IPS DF 4.7 (cell line): ENCODE data around the gene SDF4.

Source experiments
- DNase-seq: peaks from one replicate; pipeline ENCODE4 v3.0.0-alpha.2; 2013; ENCODE audit warnings: low spot score; ENCODE audit errors: extremely low read depth

The SDF4 gene

GRCh38 chr1:1241588-1242219 lies 9.9 kb upstream of the SDF4 start:
- no peak for DNase-seq

- no peak for DNase-seq
Measured at GRCh38 chr1:1240822-1241587, 9.2 kb upstream of the SDF4 start.

DNA sequence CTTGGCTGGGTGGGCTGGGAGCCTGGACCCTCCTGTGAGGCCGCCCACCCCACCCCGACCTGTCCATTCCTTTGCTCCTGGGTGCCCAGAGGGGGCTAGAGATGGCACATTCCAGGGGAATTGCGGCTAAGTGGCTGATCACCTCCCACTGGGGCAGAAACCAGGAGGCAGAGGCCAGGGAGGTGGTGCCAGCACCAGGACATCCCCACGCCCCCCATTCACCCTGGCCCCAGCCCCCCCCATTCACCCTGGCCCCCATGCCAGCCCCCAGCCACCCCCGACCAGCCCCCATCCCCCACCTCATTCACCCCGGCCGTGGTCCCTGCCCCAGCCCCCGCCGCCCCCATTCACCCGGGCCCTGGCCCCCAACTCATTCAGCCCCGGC lies 8.5 kb upstream of the SDF4 start:
- DNase-seq, result no peak

DNA sequence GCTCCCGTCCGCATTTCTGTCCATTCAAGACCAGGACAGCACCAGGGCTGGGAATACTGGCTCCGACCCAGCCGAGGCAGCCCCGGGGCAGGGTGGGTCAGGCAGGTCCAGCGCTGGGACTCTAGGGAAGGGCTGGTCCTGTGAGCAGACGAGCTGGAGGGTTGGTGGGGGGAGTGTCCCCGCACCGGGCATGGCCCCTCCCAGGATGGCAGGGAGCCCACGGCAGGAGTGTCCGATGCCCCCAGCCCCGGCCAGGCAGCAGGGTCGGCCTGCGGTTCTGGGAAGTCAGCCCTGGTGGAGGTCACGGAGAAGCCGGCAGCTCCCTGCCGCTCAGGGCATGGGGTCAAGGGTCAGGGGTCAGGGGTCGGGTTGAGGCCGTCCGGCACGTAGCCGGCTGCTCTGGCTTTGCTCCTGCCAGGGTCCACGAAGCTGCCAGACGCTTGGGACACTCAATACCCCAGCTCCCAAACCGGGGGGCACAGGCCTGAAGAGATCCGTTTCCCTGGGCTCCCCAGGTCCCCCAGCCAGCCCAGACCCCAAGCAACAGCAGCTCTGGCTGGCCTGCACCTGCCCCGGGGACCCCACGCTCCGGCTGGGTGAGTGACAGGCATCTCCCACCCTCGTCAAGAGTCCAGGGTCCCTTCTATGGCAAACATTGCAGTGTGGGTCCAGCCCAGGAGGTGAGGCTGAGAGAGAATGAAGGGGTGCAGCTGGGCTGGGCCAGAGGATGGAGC lies 8.0 kb upstream of the SDF4 start:
- no peak for DNase-seq

- DNase-seq, result no peak
Measured at GRCh38 chr1:1239227-1239613, 7.4 kb upstream of the SDF4 start.

GRCh38 chr1:1238702-1239178 lies 6.9 kb upstream of the SDF4 start:
- no peak for DNase-seq

DNA sequence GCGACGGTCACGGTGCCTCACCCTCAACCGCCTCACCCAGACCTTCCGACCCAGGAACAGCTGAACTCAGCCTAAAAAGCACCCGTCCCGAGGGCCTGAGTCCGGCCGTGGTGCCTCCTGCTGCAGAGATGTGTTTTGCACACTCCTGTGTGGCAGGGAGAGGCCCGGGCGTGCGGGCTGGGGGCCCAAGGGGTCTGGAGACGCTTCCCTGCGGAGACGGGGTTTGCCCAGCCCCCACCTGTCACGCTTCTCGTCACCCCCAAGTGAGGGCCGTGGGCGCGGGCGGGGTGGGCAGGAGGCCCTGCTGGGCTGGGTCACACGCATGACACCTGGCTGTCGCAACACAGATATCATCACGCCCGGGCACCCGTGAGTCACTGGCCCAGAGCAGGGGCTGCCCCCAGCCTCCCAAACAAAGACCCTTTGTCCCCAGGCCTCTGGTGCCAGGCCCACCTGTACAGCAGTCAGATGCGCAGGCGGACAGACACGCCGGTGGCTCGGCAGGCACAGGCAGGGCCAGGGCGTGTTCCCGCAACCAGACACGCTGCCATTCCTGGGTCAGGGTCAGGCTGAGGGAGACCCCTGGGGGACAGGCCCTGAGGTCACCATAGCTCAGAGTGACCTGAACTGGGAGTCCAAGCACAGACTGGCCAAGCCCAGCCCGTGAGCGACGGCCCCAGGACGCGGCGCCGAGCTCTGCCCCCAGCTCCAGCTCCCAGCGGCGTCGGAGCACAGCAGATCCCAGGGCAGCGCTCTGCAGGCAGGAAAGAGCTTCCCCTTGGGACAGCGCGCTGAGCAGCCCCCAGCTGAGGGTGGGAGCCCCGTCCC lies 6.3 kb upstream of the SDF4 start:
- DNase-seq, result no peak

- DNase-seq, result no peak
Measured at GRCh38 chr1:1236945-1237873, 5.4 kb upstream of the SDF4 start.

DNA sequence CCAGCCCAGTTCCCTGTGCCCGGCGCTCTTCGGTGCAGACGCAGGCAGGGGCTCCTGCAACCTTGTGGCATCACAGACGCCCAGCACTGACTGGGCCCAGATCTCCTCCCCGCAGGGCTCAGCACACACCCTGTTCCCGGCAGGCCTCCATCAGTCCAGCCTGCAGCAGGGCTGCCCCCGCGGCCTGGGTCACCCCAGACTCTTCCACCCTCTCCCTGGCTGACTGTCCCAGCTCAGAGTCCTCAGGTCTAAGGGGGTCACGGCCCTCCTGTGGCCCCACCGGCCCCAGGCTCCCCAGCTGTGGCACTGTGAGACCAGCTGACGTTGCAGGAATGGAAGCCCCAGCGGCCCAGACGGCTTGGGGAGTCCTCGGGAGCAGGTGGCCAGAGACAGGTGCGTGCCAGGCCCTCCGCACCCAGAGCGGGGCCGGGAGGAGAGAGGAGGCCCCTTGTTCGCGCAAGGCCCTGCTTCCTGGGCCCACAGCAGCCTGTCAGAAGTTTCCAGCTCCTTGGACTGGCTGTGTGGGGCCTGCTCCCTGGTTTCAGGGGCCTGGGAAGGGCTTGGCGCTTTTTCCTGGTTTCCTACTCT lies 4.5 kb upstream of the SDF4 start:
- DNase-seq, result no peak

DNA sequence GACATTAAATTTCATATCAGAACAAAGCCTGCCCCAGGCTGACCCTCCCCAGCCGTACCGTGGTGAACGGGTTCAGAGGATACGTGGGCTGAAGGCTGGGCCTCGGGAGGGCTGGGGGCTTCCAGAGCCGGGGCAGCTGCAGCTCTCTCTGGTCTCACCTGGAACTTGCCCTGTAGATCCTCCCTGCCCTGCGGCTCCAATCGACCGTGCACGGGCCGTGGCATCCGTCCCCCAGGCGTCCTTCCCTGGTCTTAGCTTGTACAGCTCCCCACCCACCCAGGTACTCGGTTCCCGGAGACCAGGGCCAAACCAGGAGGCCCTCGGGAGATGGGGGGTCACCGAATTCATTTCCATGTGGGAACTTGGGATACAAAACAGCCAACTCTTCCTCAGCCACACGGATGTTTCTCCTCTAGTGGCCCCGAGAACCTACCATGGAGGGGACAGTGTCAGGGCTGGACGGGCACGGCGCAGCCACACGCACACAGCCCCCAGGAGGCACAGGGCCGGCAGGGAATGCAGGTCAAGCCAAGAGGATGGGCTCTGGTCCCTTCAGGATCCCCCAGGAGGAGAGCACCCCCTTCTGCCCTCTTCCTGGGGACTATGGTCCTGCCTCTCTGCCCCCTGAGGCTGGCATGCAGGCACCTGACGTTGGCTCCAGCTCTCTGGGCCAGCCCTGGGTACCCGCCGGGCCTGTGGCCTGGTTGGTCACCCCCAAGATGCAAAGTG lies 3.4 kb upstream of the SDF4 start:
- DNase-seq, result no peak

DNA sequence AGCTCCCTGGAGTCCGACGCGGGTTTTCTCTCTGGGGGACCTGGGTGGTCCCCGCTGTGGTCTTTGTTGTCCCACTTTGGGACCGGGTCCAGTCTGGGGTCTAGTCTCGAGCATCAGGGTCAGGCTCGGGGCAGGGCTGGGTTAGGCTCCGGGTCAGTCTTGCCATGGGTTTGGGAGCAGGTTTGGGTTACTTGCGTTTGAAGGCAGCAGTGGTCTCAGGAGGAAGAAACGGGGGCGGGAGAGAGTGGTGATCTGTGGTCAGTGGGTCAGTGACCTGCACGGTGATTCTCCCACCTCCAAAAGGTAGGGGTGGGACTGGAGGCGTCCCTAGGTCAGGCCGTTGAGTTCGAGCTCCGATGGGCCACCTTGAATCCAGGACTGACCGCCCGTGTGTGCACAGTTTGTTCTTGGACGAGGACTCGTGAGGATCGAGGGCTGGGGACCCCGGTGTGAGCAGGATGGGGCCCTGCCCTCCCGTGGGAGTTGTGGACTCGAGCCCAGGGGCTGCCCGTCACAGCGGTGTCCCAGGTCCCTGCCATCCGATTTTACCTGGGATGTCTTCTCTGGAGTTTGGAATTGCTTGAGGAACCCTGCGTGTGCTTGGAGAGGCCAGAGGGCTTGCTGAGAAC lies 2.5 kb upstream of the SDF4 start:
- DNase-seq, result no peak

- no peak for DNase-seq
Measured at GRCh38 chr1:1233567-1233892, 1.7 kb upstream of the SDF4 start.

GRCh38 chr1:1232796-1233566 lies 1.2 kb upstream of the SDF4 start:
- DNase-seq, result no peak

DNA sequence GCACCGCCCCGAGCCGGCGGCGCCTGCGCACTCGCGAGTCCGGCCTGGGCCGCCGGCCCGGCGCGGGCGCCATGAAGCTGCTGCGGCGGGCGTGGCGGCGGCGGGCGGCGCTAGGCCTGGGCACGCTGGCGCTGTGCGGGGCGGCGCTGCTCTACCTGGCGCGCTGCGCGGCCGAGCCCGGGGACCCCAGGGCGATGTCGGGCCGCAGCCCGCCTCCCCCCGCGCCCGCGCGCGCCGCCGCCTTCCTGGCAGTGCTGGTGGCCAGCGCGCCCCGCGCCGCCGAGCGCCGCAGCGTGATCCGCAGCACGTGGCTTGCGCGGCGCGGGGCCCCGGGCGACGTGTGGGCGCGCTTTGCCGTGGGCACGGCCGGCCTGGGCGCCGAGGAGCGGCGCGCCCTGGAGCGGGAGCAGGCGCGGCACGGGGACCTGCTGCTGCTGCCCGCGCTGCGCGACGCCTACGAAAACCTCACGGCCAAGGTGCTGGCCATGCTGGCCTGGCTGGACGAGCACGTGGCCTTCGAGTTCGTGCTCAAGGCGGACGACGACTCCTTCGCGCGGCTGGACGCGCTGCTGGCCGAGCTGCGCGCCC lies 501 bp upstream of the SDF4 start, which contains the start of gene B3GALT6:
TSS of gene B3GALT6 (plus strand) at position 30 of the 588 bp plus-strand sequence. CDS start at position 72, 42 bp downstream.
- no peak for DNase-seq

DNA sequence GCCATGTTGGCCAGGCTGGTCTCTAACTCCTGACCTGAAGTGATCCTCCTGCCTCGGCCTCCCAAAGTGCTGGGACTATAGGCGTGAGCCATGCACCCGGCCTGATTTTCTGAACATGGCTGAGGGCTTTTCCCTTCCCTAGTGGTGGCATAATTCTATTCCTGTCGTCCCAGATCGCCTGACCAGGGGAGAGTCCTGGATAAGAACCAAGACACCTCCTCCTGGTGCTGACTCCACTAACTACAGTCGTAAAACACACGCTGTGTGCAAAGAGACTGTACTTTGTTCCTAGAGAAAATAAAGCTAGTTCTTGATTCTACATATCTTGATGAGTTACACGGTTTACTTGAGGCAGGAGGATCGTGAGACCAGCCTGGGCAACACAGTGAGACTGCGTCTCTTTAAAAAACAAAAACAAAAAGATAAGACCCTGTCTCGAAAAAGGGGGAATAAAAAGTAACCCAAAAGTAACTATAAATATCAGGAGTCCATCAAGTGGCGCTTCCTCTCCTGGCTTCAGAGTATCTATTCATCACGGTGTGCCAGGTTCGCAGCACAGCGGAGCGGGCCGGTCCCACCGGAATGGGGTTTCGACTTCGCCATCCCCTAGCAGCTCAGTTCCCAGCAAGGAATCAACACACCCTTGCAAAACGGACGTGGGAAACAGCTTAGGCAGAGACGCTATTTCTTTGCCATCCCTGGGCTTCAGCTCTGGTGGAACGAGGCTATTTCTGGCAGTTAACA lies 973 bp downstream of the SDF4 start:
- DNase-seq, result no peak

- no peak for DNase-seq
Measured at GRCh38 chr1:1229770-1230169, 2.0 kb downstream of the SDF4 start.
